HepG2 (cell line): Measurements from ENCODE around the gene KCNF1. TPM values are rescaled to one million over a fixed set of nuclear protein-coding genes. Genes with fewer than 3 reads are reported as not detected.

ENCODE experiments used
- ATAC-seq: fragments of 200-7000 bp; cut with Tn5 transposase; 3 replicates; pipeline ENCODE4 v1.9.1; 2020; ENCODE audit warnings: mild to moderate bottlenecking, moderate library complexity
- BruUV-seq: library from RNA; stranded (reverse); fragments of 400-500 nt; replicated peaks from 2 replicates; lab custom pipeline; 2021; lab: Mats Ljungman, UMichigan
- CTCF ChIA-PET: fragments of 300-600 bp; formaldehyde crosslinking; extraction: SDS; loops from one replicate; lab custom pipeline; 2021; ENCODE audit warnings: low total read pairs, inconsistent platforms, low intra/inter-chr PET ratio; lab: Yijun Ruan, JAX
- POLR2A ChIA-PET: fragments of 350-600 bp; sonication (Branson Sonifier 250); formaldehyde crosslinking; loops from one replicate; lab custom pipeline; 2020; ENCODE audit warnings: antibody characterized with exemption, inconsistent platforms; lab: Yijun Ruan, JAX
- DNase-seq: peaks from one replicate; pipeline ENCODE4 v3.0.0-alpha.2; 2015; ENCODE audit warnings: low spot score
- FAIRE-seq: peaks from 3 replicates; lab custom pipeline; 2011; peaks lifted over from hg19 to GRCh38; lab: Jason Lieb, UNC
- H2AFZ ChIP-seq: one replicate; pipeline ENCODE4 v1.6.1; 2011; ENCODE audit warnings: low read length, inconsistent platforms
- H3K27ac ChIP-seq: fragments of 300-600 bp; 3 replicates; pipeline ENCODE4 v1.8.0; 2011; ENCODE audit warnings: mixed run types, mild to moderate bottlenecking, mixed read lengths, low read length, inconsistent platforms; ENCODE audit not compliant: insufficient read depth; ENCODE audit errors: extremely low read length
- H3K27me3 ChIP-seq, 2 experiments: fragments of 200-600 bp in 1 of 2; 2 replicates in 1 of 2; 3 replicates in 1 of 2; pipeline versions ENCODE4 v1.6.0 to v1.8.0; 2011; ENCODE audit warnings: low read length in 2 of 2, mild to moderate bottlenecking in 2 of 2, moderate library complexity in 2 of 2, inconsistent platforms in 1 of 2; ENCODE audit not compliant: insufficient read depth in 2 of 2, control insufficient read depth in 1 of 2
- H3K36me3 ChIP-seq, 2 experiments: fragments of 200-600 bp in 1 of 2; replicated peaks in 1 of 2; 2 replicates in 1 of 2; 3 replicates in 1 of 2; pipeline versions ENCODE4 v1.5.1 to v1.8.0; 2011; ENCODE audit warnings: low read length in 2 of 2, inconsistent platforms in 1 of 2; ENCODE audit not compliant: insufficient read depth in 2 of 2, control insufficient read depth in 1 of 2
- H3K4me1 ChIP-seq: 2 replicates; pipeline ENCODE4 v1.5.1; 2012; ENCODE audit warnings: low read length, inconsistent platforms; ENCODE audit not compliant: insufficient read depth
- H3K4me2 ChIP-seq: 2 replicates; pipeline ENCODE4 v1.6.0; 2011; ENCODE audit warnings: low read depth, low read length, inconsistent platforms
- H3K4me3 ChIP-seq, 3 experiments: fragments of 200-600 bp in 1 of 3; sonication (generic), shearing (Covaris generic) in 1 of 3; replicated peaks in 1 of 3; 2 replicates each; pipeline ENCODE4 v1.5.1; 2011 to 2016; ENCODE audit warnings: low read length in 3 of 3, inconsistent platforms in 2 of 3, low read depth in 2 of 3, mild to moderate bottlenecking in 2 of 3, control low read depth in 1 of 3, mixed read lengths in 1 of 3; ENCODE audit not compliant: insufficient read depth in 1 of 3
- H3K79me2 ChIP-seq: one replicate; pipeline ENCODE4 v1.6.1; 2011; ENCODE audit warnings: low read length, inconsistent platforms; ENCODE audit not compliant: insufficient read depth
- H3K9ac ChIP-seq: 2 replicates; pipeline ENCODE4 v1.6.0; 2011; ENCODE audit warnings: mild to moderate bottlenecking, low read depth, low read length, inconsistent platforms; ENCODE audit not compliant: insufficient read depth
- H3K9me3 ChIP-seq: 2 replicates; pipeline ENCODE4 v1.5.1; 2012; ENCODE audit warnings: mild to moderate bottlenecking, low read length
- H4K20me1 ChIP-seq: 2 replicates; pipeline ENCODE4 v1.6.0; 2011; ENCODE audit warnings: inconsistent platforms, mild to moderate bottlenecking, low read length, moderate library complexity; ENCODE audit not compliant: insufficient read depth
- GMEB1 ChIP-seq: sonication (generic); formaldehyde crosslinking; IDR thresholded peaks from 2 replicates; pipeline ENCODE4 v1.5.1; 2020; ENCODE audit warnings: missing genetic modification reagents, mild to moderate bottlenecking, borderline replicate concordance
- NFYC ChIP-seq: IDR thresholded peaks from 2 replicates; pipeline ENCODE4 v1.6.1; 2016; ENCODE audit warnings: missing genetic modification reagents, missing compliant biosample characterization
- SIN3A ChIP-seq: IDR thresholded peaks from 2 replicates; pipeline ENCODE4 v1.6.1; 2011; ENCODE audit warnings: low read depth, mild to moderate bottlenecking, control low read depth, low read length, borderline replicate concordance
- SIX4 ChIP-seq: sonication (generic); formaldehyde crosslinking; IDR thresholded peaks from 2 replicates; pipeline ENCODE4 v1.4.0; 2020; ENCODE audit warnings: missing genetic modification reagents
- STAG1 ChIP-seq: sonication (generic); formaldehyde crosslinking; IDR thresholded peaks from 2 replicates; pipeline ENCODE4 v1.4.0; 2020; ENCODE audit warnings: missing genetic modification reagents
- ZBED4 ChIP-seq: sonication (generic); formaldehyde crosslinking; IDR thresholded peaks from 2 replicates; pipeline ENCODE4 v1.4.0; 2020; ENCODE audit warnings: missing genetic modification reagents, borderline replicate concordance
- ZNF20 ChIP-seq: sonication (generic); formaldehyde crosslinking; IDR thresholded peaks from 2 replicates; pipeline ENCODE4 v1.4.0; 2020; ENCODE audit warnings: mild to moderate bottlenecking, moderate library complexity, missing genetic modification reagents
- ZXDC ChIP-seq: sonication (generic); formaldehyde crosslinking; IDR thresholded peaks from 2 replicates; pipeline ENCODE4 v1.5.0; 2020; ENCODE audit warnings: mild to moderate bottlenecking, missing genetic modification reagents
- WGBS: methylation state at CpG from one replicate; pipeline ENCODE4 v1.1.6; 2017; ENCODE audit warnings: low lambda C conversion rate; 5-methylcytosine and 5-hydroxymethylcytosine counted together
- in situ Hi-C: cut with HindIII; loops from 2 replicates; pipeline ENCODE4 v1.10.0; 2017; ENCODE audit warnings: low pct_unique_long_range_greater_than_20kb; ENCODE audit not compliant: extremely low pct_ligation_motif_present
- intact Hi-C: fragments of 100-400 bp; cut with micrococcal nuclease; formaldehyde crosslinking; loops from one replicate; pipeline ENCODE4 v1.10.0; 2022; ENCODE audit not compliant: unreplicated experiment
- polyA plus RNA-seq, 8 experiments: library from polyadenylated mRNA; depleted of rRNA in 3 of 8; stranded (reverse) in 7 of 8; unstranded in 1 of 8; fragments of >200 nt; fragmentation: Illumina TruSeq in 4 of 8; extraction: Trizol in 4 of 8; gene quantifications; 2 replicates each; pipeline versions ENCODE4 v1.2.1 to v1.2.3, GENCODE V29; 2011 to 2016; ENCODE audit warnings: low read depth in 4 of 8, missing spikeins in 1 of 8, mixed read lengths in 1 of 8; ENCODE audit not compliant: insufficient read depth in 1 of 8
- total RNA-seq, 5 experiments: library from RNA; depleted of rRNA; stranded (reverse); fragments of >200 nt; fragmentation: Illumina TruSeq; extraction: Trizol; gene quantifications; 2 replicates each; pipeline ENCODE4 v1.2.3, GENCODE V29; 2016; ENCODE audit warnings: low read depth in 1 of 5

KCNF1 gene
- total and polyA plus RNA-seq, 2 of the 13 experiments (the other 11 are each of a cell fraction or from before 2014, with no cell fraction given) = 0.09 to 0.12 TPM

- no peak for TF ChIP-seq ZXDC (CRISPR knock-in tag)
- TF ChIP-seq SIX4 (CRISPR knock-in tag) = no peak
- no peak for TF ChIP-seq STAG1 (CRISPR knock-in tag)
These were observed 18.9 kb upstream of the KCNF1 start (continued) for GRCh38 chr2:10892796-10893350.

- H3K4me2 ChIP-seq = no peak overlapping the region
- WGBS = 26% methylated on average over 4 of the region's 4 CpGs
- POLR2A ChIA-PET = no interaction called here
- TF ChIP-seq NFYC (CRISPR knock-in tag) (no peak), SIN3A (no peak), ZNF20 (CRISPR knock-in tag) (no peak), ZBED4 (CRISPR knock-in tag) (no peak), GMEB1 (CRISPR knock-in tag) (no peak), STAG1 (CRISPR knock-in tag) (no peak)
These were observed 17.3 kb upstream of the KCNF1 start for GRCh38 chr2:10894264-10894935.

More at GRCh38 chr2:10894264-10894935, 17.3 kb upstream of the KCNF1 start:
- H2AFZ ChIP-seq = no peak overlapping the region
- H3K79me2 ChIP-seq = no peaks in the 10 kb centered on the region
- BruUV-seq = no TSS peak
- intact Hi-C loops (loop anchor here (10.0 kb wide), 1 partner anchor 1030 kb away; no protein-coding TSS in a partner anchor), in situ Hi-C loops (no loop called here)
- CTCF ChIA-PET = no interaction called here
- no peak overlapping the region for H3K4me3 ChIP-seq
- DNase-seq (no peak), ATAC-seq (no peak), FAIRE-seq (no peak)
- H3K27ac ChIP-seq = no peak overlapping the region
- no peaks in the 10 kb centered on the region for H3K9me3 ChIP-seq
- H3K9ac ChIP-seq = no peak overlapping the region
- H4K20me1 ChIP-seq = no peaks in the 10 kb centered on the region
- H3K36me3 ChIP-seq = no peaks in the 10 kb centered on the region
- H3K27me3 ChIP-seq = peaks cover 0 to 23% of the 10 kb centered on the region in 2 experiments; a peak in 2 of 5 replicates
- H3K4me1 ChIP-seq = no peaks in the 10 kb centered on the region
